ENCODE data around the gene PHKA1.
"Not testable (repeated sequence)": the region's sequence is repeated elsewhere in the genome, so short reads cannot be mapped to it uniquely, and the experiment has no call there.

PHKA1 gene
- long read RNA-seq, donor 1: 0 reads
- long read RNA-seq, donor 2: 0 reads
- long read RNA-seq, donor 3: 0 reads
- long read RNA-seq, donor 4, full-length matches to known transcripts: 1 of 1 reads
- long read RNA-seq, donor 4, partial matches to known transcripts: 0 of 1 reads
- long read RNA-seq, donor 4, other reads (novel, unspliced or antisense): 0 of 1 reads
- long read RNA-seq, donor 5: 0 reads
- long read RNA-seq, donor 6: 0 reads
- long read RNA-seq, donor 7: 0 reads
- long read RNA-seq, donor 8: 0 reads

GRCh38 chrX:72713599-72714477, at the start of gene PHKA1:
Gene PHKA1, minus strand, starts transcription at chrX:72714306. Its CDS starts 426 bp downstream, at chrX:72713880.
- peak; percentile 75 for DNase-seq

GRCh38 chrX:72760454-72760853, 46.3 kb upstream of the PHKA1 start:
- not testable (repeated sequence) for DNase-seq

DNA sequence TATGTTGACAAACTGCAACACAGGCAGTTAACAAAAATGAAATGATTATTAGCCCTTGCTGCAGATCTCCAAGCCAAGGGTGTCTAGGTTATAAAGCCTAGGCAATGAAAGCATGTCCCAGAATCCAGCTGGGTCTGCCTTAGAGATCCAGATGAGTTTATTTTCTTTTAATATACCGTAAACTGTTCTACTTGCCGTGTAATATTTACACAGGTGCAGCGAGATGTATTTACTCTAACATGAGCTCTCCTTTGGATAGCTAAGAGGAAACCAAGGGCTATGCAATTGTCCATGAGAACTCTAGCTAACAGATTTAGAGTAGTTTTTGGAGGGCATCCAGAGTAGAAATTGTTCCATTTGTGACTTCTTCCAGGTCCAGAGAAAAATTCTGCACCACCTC, 34.4 kb upstream of the PHKA1 start:
- DNase-seq: not testable (repeated sequence)

DNA sequence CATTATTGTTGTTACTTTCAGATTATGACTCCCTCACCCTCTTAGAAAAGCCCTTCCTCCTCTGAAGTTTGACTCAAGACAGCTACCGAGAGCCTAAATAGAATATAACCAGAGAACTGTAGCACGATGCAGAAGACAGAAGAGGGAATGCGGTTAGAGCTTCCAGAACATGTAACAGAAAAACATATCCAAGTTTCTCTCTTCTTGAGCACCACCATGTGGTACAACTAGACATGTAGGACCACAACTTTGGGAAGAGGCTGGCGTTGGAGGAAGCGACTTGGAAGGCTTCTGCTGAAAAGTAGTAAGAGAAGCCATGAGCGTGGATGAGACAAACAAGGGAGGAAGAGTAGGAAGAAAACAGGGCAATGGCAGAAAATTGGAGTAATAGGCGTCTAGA, 31.4 kb upstream of the PHKA1 start:
- DNase-seq: not testable (repeated sequence)

GRCh38 chrX:72735561-72735960, 21.5 kb upstream of the PHKA1 start:
- no peak for DNase-seq

DNA sequence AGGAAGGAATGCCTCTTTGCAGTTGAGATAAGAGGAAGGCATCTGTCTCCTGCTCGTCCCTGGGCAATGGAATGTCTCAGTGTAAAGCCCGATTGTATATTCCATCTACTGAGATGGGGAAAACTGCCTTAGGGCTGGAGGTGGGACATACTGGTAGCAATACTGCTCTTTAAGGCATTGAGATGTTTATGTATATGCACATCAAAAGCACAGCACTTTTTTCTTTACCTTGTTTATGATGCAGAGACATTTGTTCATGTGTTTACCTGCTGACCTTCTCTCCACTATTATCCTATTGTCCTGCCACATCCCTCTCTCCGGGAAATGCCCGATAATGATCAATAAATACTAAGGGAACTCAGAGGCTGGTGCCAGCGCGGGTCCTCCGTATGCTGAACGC, 19.5 kb upstream of the PHKA1 start:
- not testable (repeated sequence) for DNase-seq

DNA sequence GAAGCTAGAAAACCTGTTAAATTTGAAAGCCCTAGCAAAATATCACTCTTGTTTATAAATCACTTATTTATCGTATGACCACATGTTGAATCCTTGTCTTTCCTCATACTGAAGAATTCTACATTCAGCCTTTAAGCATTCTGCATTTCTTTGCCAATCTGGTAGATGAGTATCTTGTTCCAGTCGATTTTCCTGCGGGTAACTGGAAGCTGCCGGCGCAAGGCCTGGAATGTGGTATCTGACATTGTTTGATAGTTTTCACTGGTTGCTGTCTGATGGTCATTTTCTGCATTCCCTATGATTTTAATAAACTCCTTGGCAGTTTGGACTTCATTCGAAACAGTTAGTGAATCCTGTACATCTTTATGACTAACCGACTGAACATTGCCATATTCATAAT, 13.7 kb upstream of the PHKA1 start:
- no peak for DNase-seq

DNA sequence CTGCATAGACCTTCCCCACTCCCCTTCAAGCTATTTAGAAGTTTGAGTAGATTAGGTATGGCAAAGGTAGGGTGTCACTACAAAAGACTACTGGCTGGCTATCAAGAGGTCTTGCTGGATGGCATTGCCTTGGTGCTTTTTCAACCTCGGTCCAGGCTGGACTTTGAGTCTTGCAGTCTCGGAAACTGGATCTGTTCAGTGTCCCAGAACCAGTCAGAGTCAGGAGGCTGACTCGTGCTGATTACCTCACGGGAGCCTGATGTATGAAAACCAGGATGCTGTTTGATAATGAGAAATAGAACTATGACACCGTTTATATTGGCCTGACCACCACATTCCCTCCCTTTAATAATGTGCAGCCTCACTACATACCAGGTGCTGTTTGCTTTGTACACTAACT, 2.7 kb upstream of the PHKA1 start:
- DNase-seq: no peak

- DNase-seq: no peak
These were observed 1.4 kb upstream of the PHKA1 start for GRCh38 chrX:72715546-72715945.

DNA sequence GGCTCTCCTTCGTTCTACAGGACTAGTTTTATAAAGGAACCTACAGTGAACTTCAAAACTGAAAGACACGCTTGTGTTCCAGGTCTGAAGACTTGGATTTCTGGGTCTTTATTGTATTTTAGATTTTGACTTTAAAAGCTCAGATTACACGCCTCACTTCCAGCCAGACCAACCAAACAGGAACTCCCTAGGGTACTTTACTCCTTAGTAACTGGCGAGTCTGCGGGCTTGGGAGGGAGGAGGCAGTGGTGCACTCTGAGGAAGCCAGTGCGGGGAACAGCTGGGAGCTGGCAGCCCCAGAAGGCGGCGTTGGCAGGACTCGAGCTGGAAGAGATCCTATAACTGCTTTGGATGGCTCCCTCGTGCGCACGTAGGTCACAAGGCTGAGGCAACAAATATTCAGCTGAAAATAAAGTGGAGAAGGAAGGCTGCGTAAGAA, 391 bp upstream of the PHKA1 start:
- DNase-seq: no peak

GRCh38 chrX:72713130-72713529, 976 bp downstream of the PHKA1 start:
- no peak for DNase-seq

DNA sequence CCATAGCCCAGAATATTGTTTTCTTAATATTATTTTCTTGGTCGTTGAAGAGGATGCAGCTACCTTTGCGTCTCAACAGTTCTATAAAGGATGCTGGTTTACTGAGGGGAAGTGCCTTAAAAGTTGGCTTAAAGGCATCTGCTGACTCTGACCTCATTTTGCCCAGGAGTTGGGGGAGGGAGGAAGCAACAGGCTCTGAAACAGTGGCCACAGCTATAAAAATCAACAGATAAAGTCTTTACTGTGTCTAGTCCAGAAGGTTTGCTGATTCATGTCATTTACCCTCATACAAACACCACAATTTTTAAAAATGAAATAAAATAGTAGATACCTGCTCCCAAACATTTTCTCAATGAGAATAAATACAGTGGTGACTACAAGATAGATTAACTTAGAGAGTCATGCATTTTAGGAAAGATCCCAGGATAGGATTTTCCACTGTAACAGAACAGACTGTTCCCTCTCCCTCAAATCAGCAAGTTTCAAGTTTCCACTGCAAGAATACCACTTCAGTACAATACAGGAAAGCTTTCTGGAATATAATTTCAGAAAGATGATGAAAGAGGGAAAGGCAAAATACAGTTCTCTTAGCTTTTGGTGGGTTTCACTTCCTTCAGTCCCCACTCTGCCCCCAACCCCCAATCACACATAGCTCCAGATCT, 1.9 kb downstream of the PHKA1 start:
- DNase-seq: no peak

- no peak for DNase-seq
These were observed 8.3 kb downstream of the PHKA1 start for GRCh38 chrX:72705814-72706213.

DNA sequence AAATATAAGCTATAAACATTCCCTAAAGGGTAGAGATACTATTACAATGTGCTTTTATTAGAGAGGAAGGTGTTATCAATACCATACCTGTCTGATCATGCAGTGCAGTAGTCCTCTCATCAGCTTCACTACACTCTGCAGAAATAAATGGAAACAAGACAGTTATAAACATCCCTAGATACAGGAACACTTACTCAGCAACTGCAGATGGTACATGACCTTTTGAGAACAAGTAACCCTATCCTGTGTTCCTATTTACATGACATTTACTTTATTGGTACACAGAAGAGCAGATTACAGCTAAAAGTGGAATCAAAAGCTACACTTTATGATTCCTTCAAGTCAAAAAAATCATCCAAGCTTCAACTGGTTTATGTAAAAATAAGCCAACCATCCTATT, 9.0 kb downstream of the PHKA1 start:
- no peak for DNase-seq

- no peak for DNase-seq
These were observed 19.9 kb downstream of the PHKA1 start for GRCh38 chrX:72694170-72694569.

DNA sequence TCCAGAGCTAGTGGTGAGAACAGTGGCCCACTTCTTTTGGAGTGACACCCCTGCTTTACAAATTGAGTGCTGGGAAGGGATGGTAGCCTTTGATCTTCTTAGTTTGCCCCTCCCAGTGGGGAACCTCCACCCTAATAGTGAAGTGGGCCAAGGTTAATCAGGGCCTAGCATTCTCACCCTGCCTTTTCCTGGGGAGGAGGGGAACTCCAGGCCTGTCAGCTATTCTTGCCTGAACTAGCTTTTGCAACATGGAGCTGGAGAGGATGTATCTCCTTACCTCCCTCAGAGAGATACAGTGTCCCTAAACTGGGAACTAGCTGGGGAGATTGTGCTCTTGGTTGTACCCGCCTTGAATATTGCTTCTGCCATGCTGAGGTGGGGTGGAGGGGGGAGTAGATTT, 20.6 kb downstream of the PHKA1 start:
- DNase-seq: no peak

DNA sequence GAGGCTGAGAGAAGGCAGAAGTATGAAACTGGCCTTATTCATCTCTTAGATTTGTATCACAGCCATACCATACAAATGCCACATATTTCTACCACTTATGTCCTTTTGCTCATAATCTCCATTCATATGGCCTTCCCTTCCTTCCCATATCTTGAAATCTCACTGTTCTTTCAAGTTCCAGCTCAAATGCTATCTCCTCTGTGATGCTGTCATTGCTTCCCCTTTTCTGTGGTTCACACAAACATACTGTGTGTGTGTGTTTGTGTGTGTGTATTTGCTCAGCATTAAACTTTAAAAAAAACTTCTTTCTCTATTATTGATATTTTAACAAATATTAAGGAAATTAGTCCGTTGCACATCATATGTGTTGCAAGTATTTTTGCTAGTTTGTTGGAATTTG, 26.7 kb downstream of the PHKA1 start:
- no peak for DNase-seq

DNA sequence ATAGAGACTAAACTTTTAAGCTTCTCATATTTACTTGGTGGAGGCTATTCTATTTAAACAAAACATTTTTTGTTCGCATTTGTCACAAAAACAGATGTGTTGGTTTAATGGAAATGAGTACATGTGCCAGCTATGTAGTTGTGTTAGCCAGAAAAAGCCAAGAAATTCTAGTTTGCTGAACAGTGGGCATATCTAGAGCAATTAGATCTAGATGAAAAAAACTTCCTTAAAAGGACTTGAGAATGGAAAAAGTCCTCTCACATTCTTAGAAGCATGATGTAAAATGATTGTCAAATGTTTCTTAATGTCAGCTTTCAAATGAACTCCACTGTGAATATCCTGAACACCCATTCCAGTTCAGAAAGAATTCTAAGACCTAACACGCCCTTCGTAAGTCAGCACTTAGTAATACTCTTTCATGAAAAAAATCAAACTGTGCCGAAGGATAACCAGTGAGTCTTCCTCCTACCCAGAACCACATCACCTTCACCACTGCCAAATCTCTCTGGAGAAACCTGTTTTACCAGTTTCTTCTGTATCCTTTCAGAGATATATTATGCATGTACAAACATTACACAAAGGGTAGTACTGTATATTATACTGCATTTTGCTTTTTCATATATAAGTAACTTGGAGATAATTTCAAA, 28.2 kb downstream of the PHKA1 start:
- no peak for DNase-seq

GRCh38 chrX:72685018-72685417, 29.1 kb downstream of the PHKA1 start:
- DNase-seq: no peak

DNA sequence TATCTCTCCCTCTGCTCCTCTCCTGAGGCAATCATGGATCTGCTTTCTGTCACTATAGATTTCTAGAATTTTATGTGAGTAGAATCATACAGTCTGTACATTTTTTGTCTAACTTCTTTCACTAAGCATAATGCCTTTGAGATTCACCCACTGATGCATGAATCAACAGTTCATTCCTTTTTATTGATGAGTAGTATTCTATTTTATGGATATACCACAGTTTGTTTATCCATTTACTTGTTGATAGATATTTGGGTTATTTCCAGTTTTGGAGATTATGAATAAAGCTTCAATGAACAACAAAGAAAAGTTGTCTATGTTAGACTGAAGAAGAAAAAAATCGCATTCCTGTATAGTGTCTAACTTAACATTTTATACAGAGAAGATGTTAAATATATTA, 30.5 kb downstream of the PHKA1 start:
- DNase-seq: no peak

DNA sequence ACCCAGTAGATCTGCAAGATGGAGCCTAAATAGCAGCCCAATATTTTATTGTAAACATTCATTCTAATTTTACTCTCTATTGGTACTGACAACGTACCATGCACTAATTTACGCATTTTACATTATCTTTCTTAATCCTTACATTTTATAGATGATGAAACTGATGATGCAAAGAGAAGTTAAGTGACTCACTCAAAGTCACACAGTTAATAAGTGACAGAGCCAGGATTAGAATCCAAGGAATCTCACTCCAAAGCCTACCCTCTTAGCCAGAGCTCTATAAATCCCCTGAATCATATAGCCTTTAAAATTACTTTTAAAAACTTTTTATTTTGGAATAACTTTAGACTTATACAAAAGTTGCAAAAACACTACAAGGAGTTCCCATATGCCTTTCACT, 37.6 kb downstream of the PHKA1 start:
- no peak for DNase-seq

DNA sequence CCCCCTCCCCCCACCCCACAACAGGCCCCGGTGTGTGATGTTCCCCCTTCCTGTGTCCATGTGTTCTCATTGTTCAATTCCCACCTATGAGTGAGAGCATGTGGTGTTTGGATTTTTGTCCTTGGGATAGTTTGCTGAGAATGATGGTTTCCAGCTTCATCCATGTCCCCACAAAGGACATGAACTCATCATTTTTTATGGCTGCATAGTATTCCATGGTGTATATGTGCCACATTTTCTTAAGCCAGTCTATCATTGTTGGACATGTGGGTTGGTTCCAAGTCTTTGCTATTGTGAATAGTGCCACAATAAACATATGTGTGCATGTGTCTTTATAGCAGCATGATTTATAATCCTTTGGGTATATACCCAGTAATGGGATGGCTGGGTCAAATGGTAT, 40.2 kb downstream of the PHKA1 start:
- not testable (repeated sequence) for DNase-seq

GRCh38 chrX:72669508-72669907, 44.6 kb downstream of the PHKA1 start:
- DNase-seq: not testable (repeated sequence)

All from right kidney (tissue), 9 donors.